ENCODE measurements around the gene APPBP2. TPM values are rescaled to one million over a fixed set of nuclear protein-coding genes. Genes with fewer than 3 reads are reported as not detected.

APPBP2 gene
- polyA plus RNA-seq, 2 of the 4 experiments (the other 2 are of a cell fraction) = 31.6 to 32.1 TPM

DNA sequence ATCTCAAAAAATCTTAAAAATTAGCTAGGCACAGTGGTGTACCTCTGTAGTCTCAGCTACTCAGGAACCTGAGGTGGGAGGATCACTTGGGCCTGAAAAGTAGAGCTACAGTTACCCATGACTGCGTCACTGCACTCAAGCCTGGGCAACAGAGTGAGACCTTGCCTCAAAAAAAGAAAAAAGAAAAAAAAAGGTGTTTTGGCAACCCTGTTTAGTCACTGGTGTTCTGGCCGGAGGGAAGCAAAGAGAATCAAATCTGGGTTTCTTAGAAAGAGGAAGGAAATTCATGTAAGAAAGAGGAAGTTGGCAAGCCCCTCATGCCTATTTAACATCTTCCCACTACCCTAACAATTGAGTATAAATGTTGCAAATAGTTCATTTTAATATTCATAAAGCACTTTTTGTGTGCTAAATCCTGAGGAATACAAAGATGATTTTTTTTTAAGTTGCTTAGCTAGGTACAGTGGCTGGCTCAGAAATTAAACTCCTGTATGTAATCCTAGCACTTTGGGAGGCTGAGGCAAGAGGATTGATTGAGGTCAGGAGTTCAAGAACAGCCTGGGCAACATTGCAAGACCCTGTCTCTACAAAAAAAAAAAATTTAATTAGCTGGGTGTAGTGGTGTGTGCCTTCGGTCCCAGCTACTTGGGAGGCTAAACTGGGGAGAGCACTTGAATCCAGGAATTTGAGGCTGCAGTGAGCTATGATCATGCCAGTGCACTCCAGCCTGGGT is 127.6 kb downstream of the APPBP2 start:
- DNase-seq (ENCODE audit: low read depth in 1 of 2, low spot score in 1 of 2) = no peak
- TF ChIP-seq NR3C1 (IDR thresholded peaks at IDR 0.05) (no peak), BHLHE40 (IDR thresholded peaks at IDR 0.05; ENCODE audit: low read depth, low read length) (no peak), CBX8 (IDR thresholded peaks at IDR 0.05) (no peak), FOXS1 (CRISPR knock-in tag; IDR thresholded peaks at IDR 0.05) (no peak), KDM5A (IDR thresholded peaks at IDR 0.05) (no peak), SMC3 (IDR thresholded peaks at IDR 0.05) (no peak), CEBPB (IDR thresholded peaks at IDR 0.05) (no peak), HOXB13 (CRISPR knock-in tag; IDR thresholded peaks at IDR 0.05; ENCODE audit: low read depth) (no peak), CHD4 (IDR thresholded peaks at IDR 0.05; ENCODE audit: borderline replicate concordance) (no peak), CBX2 (IDR thresholded peaks at IDR 0.05; ENCODE audit: borderline replicate concordance, low read depth) (no peak)
- TF ChIP-seq, protein P1, sequence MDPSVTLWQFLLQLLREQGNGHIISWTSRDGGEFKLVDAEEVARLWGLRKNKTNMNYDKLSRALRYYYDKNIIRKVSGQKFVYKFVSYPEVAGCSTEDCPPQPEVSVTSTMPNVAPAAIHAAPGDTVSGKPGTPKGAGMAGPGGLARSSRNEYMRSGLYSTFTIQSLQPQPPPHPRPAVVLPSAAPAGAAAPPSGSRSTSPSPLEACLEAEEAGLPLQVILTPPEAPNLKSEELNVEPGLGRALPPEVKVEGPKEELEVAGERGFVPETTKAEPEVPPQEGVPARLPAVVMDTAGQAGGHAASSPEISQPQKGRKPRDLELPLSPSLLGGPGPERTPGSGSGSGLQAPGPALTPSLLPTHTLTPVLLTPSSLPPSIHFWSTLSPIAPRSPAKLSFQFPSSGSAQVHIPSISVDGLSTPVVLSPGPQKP (IDR thresholded peaks at IDR 0.05; ENCODE audit: low read depth, low read length) = no peak
- ChIA-PET POLR2A (no interaction called here), CTCF (interaction anchor here (0.7 to 4.2 kb wide), 5 partner anchors 9 to 43 kb away, joined by 3 to 22 read pairs (median 4); partner anchors contain the start of gene CHCT1)
- H3K27ac ChIP-seq = no peak overlapping the region
- 87% methylated on average over 3 of the region's 3 CpGs for WGBS (ENCODE audit: missing lambda C conversion rate)
- FAIRE-seq = no peak
- no peak overlapping the region for H3K4me3 ChIP-seq
- peaks cover 3% of the 10 kb centered on the region for H3K4me1 ChIP-seq
- no peak for ATAC-seq
- no peak overlapping the region for H3K4me2 ChIP-seq
- no peaks in the 10 kb centered on the region for H3K9me3 ChIP-seq

DNA sequence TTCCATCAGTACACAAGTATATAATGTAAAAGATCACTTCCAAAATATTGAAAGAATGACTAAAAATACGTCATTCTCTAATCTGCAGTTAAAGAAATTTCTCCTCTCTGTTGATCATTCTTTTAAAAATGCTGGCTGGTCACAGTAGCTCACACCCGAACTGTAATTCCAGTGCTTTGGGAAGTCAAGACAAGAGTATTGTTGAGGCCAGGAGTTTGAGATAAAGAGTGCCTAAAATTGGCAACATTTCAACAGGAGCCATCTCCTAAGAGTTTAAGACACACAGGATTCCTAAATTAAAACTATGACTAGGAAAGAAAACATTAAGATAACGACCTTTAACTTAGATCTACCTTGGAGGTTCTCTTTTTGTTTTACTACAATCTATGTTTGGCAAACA is 129.6 kb downstream of the APPBP2 start:
- no peak for DNase-seq (ENCODE audit: low read depth in 1 of 2, low spot score in 1 of 2)
- no peak for TF ChIP-seq ESRRA (IDR thresholded peaks at IDR 0.05; ENCODE audit: borderline replicate concordance, low read length)
- TF ChIP-seq, protein P2, sequence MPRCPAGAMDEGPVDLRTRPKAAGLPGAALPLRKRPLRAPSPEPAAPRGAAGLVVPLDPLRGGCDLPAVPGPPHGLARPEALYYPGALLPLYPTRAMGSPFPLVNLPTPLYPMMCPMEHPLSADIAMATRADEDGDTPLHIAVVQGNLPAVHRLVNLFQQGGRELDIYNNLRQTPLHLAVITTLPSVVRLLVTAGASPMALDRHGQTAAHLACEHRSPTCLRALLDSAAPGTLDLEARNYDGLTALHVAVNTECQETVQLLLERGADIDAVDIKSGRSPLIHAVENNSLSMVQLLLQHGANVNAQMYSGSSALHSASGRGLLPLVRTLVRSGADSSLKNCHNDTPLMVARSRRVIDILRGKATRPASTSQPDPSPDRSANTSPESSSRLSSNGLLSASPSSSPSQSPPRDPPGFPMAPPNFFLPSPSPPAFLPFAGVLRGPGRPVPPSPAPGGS (IDR thresholded peaks at IDR 0.05) = no peak
- TF ChIP-seq, protein P1 (IDR thresholded peaks at IDR 0.05; ENCODE audit: low read depth, low read length) = no peak
- no peak for TF ChIP-seq ZC3H11A (IDR thresholded peaks at IDR 0.05)
- no peak for TF ChIP-seq HEYL (CRISPR knock-in tag; IDR thresholded peaks at IDR 0.05)
- TF ChIP-seq SMC3 (IDR thresholded peaks at IDR 0.05) = no peak
- no peak for TF ChIP-seq RAD21 (conservative IDR thresholded peaks at IDR 0.05 in 1 of 2, IDR thresholded peaks at IDR 0.05 in 1 of 2)
- TF ChIP-seq, protein P3, sequence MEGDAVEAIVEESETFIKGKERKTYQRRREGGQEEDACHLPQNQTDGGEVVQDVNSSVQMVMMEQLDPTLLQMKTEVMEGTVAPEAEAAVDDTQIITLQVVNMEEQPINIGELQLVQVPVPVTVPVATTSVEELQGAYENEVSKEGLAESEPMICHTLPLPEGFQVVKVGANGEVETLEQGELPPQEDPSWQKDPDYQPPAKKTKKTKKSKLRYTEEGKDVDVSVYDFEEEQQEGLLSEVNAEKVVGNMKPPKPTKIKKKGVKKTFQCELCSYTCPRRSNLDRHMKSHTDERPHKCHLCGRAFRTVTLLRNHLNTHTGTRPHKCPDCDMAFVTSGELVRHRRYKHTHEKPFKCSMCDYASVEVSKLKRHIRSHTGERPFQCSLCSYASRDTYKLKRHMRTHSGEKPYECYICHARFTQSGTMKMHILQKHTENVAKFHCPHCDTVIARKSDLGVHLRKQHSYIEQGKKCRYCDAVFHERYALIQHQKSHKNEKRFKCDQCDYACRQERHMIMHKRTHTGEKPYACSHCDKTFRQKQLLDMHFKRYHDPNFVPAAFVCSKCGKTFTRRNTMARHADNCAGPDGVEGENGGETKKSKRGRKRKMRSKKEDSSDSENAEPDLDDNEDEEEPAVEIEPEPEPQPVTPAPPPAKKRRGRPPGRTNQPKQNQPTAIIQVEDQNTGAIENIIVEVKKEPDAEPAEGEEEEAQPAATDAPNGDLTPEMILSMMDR (IDR thresholded peaks at IDR 0.05) = no peak
- TF ChIP-seq CBX2 (IDR thresholded peaks at IDR 0.05; ENCODE audit: borderline replicate concordance, low read depth) = no peak
- TF ChIP-seq MYC (IDR thresholded peaks at IDR 0.05; ENCODE audit: borderline replicate concordance, low read length) = no peak
- TF ChIP-seq ZFP36 (IDR thresholded peaks at IDR 0.05; ENCODE audit: borderline replicate concordance, partially characterized antibody) = no peak
- TF ChIP-seq, protein P4, sequence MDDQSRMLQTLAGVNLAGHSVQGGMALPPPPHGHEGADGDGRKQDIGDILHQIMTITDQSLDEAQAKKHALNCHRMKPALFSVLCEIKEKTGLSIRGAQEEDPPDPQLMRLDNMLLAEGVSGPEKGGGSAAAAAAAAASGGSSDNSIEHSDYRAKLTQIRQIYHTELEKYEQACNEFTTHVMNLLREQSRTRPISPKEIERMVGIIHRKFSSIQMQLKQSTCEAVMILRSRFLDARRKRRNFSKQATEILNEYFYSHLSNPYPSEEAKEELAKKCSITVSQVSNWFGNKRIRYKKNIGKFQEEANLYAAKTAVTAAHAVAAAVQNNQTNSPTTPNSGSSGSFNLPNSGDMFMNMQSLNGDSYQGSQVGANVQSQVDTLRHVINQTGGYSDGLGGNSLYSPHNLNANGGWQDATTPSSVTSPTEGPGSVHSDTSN (IDR thresholded peaks at IDR 0.05) = no peak
- TF ChIP-seq, protein P5, sequence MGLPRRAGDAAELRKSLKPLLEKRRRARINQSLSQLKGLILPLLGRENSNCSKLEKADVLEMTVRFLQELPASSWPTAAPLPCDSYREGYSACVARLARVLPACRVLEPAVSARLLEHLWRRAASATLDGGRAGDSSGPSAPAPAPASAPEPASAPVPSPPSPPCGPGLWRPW (IDR thresholded peaks at IDR 0.05) = no peak
- no peak for TF ChIP-seq POLR2A (IDR thresholded peaks at IDR 0.05; ENCODE audit: low read length)
- no peak overlapping the region for H3K4me2 ChIP-seq
- no peak overlapping the region for H3K4me3 ChIP-seq
- CTCF ChIA-PET = interaction anchor here (0.7 to 2.1 kb wide), 5 partner anchors 8 to 25 kb away, joined by 3 to 6 read pairs (median 4); no protein-coding TSS in a partner anchor
- H3K27ac ChIP-seq = no peak overlapping the region
- POLR2A ChIA-PET = interaction anchor here (0.7 kb wide), 1 partner anchor 29 kb away, joined by 8 read pairs; no protein-coding TSS in a partner anchor
- no peaks in the 10 kb centered on the region for H3K9me3 ChIP-seq
- ATAC-seq = no peak
- WGBS (ENCODE audit: missing lambda C conversion rate) = 51% methylated on average over 3 of the region's 3 CpGs
- FAIRE-seq = no peak
- H3K4me1 ChIP-seq = peaks cover 8% of the 10 kb centered on the region

All from A549 (cell line).